H1 (cell line): ENCODE data around the gene BRMS1. TPM values are rescaled to one million over a fixed set of nuclear protein-coding genes. Genes with fewer than 3 reads are reported as not detected.

ENCODE experiments used
- SIN3A ChIP-seq, 2 experiments: IDR thresholded peaks in 1 of 2; conservative IDR thresholded peaks in 1 of 2; 2 replicates each; pipeline ENCODE4 v1.6.1; 2011 to 2012; ENCODE audit warnings: low read length in 2 of 2, improper control_type of control experiment in 1 of 2, low read depth in 1 of 2, mild to moderate bottlenecking in 1 of 2
- SP2 ChIP-seq: IDR thresholded peaks from 2 replicates; pipeline ENCODE4 v1.6.1; 2012; ENCODE audit warnings: mild to moderate bottlenecking, low read length, inconsistent platforms
- TCF12 ChIP-seq: IDR thresholded peaks from 2 replicates; pipeline ENCODE4 v1.6.1; 2011; ENCODE audit warnings: low read depth, mild to moderate bottlenecking, low read length
- TEAD4 ChIP-seq: IDR thresholded peaks from 2 replicates; pipeline ENCODE4 v1.6.1; 2012; ENCODE audit warnings: low read depth, low read length, inconsistent platforms, mixed read lengths
- polyA plus RNA-seq, 7 experiments: library from polyadenylated mRNA; depleted of rRNA in 3 of 7; stranded (reverse) in 5 of 7; unstranded in 2 of 7; fragments of >200 nt in 5 of 7; fragments of 200-250 nt in 2 of 7; gene quantifications; 1 replicate in 5 of 7; 2 replicates in 1 of 7; 4 replicates in 1 of 7; pipeline versions ENCODE4 v1.2.1 to v1.2.3, GENCODE V29; 2011 to 2013; ENCODE audit warnings: missing spikeins in 2 of 7, mixed read lengths in 2 of 7
- total RNA-seq: library from RNA; stranded (reverse); fragmentation: NEBNext Ultra II Directional; extraction: Animal tissue kit (Norgen Biotek cat#: 25700); gene quantifications from 2 replicates; pipeline ENCODE4 v1.2.1, GENCODE V29; 2021
- TF ChIP-seq, protein P1 (sequence below): IDR thresholded peaks from 2 replicates; pipeline ENCODE4 v1.6.1; 2011; ENCODE audit warnings: low read depth, mild to moderate bottlenecking, low read length; ENCODE audit not compliant: insufficient read depth

BRMS1 gene
- total and polyA plus RNA-seq, 2 of the 8 experiments (the other 6 are each of a cell fraction or from before 2014, with no cell fraction given): 39.2 to 46.1 TPM

DNA sequence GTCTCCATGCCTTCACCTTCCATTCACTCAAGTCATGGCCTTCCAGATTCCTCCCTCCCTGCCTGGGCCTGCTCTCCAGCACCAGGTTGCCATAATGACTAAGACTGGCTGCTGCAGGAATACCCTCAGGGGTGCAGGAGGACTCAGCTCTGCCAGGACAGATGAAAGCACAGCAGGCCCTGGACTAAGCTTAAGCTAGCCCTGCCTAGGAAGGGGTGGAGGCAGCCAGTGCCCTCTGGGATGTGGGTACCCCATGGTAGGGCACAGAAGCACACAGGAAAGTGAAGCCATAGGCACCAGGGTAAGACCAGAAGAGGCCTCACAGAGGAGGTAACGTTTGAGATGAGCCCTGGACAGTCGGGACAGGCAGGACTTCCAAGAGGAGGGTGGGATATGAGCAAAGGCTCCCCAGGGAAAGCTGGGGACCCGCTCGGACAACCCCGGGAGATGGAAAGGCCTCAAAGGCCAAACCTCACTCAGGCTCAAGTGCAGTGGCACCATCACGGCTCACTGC, 5.7 kb downstream of the BRMS1 start (continued):
- no peak for TF ChIP-seq TEAD4
- no peak for TF ChIP-seq SP2
- no peak for TF ChIP-seq SIN3A (conservative IDR thresholded peaks at IDR 0.05 in 1 of 2, IDR thresholded peaks at IDR 0.05 in 1 of 2; ENCODE audit: low read depth in 1 of 2, low read length in 2 of 2)
- TF ChIP-seq, protein P1, sequence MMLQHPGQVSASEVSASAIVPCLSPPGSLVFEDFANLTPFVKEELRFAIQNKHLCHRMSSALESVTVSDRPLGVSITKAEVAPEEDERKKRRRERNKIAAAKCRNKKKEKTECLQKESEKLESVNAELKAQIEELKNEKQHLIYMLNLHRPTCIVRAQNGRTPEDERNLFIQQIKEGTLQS: no peak
- TF ChIP-seq TCF12: no peak
